ENCODE measurements around the gene NSUN4. TPM values are rescaled to one million over a fixed set of nuclear protein-coding genes. Genes with fewer than 3 reads are reported as not detected.

NSUN4 gene
- total and polyA plus RNA-seq, 9 donors = 9.0 to 15.5 (median 12.1) TPM

Other genes with a start within 250 kb of the NSUN4 start
- gene PIK3R3, start 208.2 kb upstream of the NSUN4 start, total RNA-seq = 8.1 TPM
- 10 to 100 TPM; 11.7 to 18.3 (median 13.9) TPM for gene PIK3R3, start 208.2 kb upstream of the NSUN4 start, polyA plus RNA-seq (ENCODE audit: insufficient read depth in 1 of 8, insufficient read length in 8 of 8, low replicate concordance in 1 of 8)
- gene TSPAN1, start 165.7 kb upstream of the NSUN4 start, total RNA-seq = not detected
- gene TSPAN1, start 165.7 kb upstream of the NSUN4 start, polyA plus RNA-seq (ENCODE audit: insufficient read depth in 1 of 8, insufficient read length in 8 of 8, low replicate concordance in 1 of 8) = 1 to 10 TPM in 1 of 8 donors, under 1 TPM in 6, not detected in 1; 0.31 to 1.7 (median 0.51) TPM
- not detected for gene P3R3URF, start 164.3 kb upstream of the NSUN4 start, total RNA-seq
- not detected for gene P3R3URF, start 164.3 kb upstream of the NSUN4 start, polyA plus RNA-seq (ENCODE audit: insufficient read depth in 1 of 8, insufficient read length in 8 of 8, low replicate concordance in 1 of 8)
- 65.5 TPM for gene POMGNT1, start 142.4 kb upstream of the NSUN4 start, total RNA-seq
- 10 to 100 TPM; 45.3 to 56.5 (median 49.1) TPM for gene POMGNT1, start 142.4 kb upstream of the NSUN4 start, polyA plus RNA-seq (ENCODE audit: insufficient read depth in 1 of 8, insufficient read length in 8 of 8, low replicate concordance in 1 of 8)
- gene LURAP1, start 137.5 kb upstream of the NSUN4 start, total RNA-seq = 1.4 TPM
- gene LURAP1, start 137.5 kb upstream of the NSUN4 start, polyA plus RNA-seq (ENCODE audit: insufficient read depth in 1 of 8, insufficient read length in 8 of 8, low replicate concordance in 1 of 8) = 1 to 10 TPM in 5 of 8 donors, under 1 TPM in 3; 0.58 to 1.2 (median 1.0) TPM
- 2.8 TPM for gene RAD54L, start 93.0 kb upstream of the NSUN4 start, total RNA-seq
- gene RAD54L, start 93.0 kb upstream of the NSUN4 start, polyA plus RNA-seq (ENCODE audit: insufficient read depth in 1 of 8, insufficient read length in 8 of 8, low replicate concordance in 1 of 8) = 1 to 10 TPM; 6.6 to 9.2 (median 7.8) TPM
- 49.5 TPM for gene LRRC41, start 37.2 kb upstream of the NSUN4 start, total RNA-seq
- 10 to 100 TPM; 50.7 to 65.5 (median 59.8) TPM for gene LRRC41, start 37.2 kb upstream of the NSUN4 start, polyA plus RNA-seq (ENCODE audit: insufficient read depth in 1 of 8, insufficient read length in 8 of 8, low replicate concordance in 1 of 8)
- gene UQCRH, start 37.1 kb upstream of the NSUN4 start, total RNA-seq = 415 TPM
- gene UQCRH, start 37.1 kb upstream of the NSUN4 start, polyA plus RNA-seq (ENCODE audit: insufficient read depth in 1 of 8, insufficient read length in 8 of 8, low replicate concordance in 1 of 8) = 100 to 1,000 TPM; 288 to 407 (median 337) TPM
- 12.6 TPM for gene FAAH, start 53.5 kb downstream of the NSUN4 start, total RNA-seq
- 10 to 100 TPM in 7 of 8 donors, 1 to 10 TPM in 1; 9.7 to 25.8 (median 18.0) TPM for gene FAAH, start 53.5 kb downstream of the NSUN4 start, polyA plus RNA-seq (ENCODE audit: insufficient read depth in 1 of 8, insufficient read length in 8 of 8, low replicate concordance in 1 of 8)
- gene DMBX1, start 149.0 kb downstream of the NSUN4 start, total RNA-seq = not detected
- gene DMBX1, start 149.0 kb downstream of the NSUN4 start, polyA plus RNA-seq (ENCODE audit: insufficient read depth in 1 of 8, insufficient read length in 8 of 8, low replicate concordance in 1 of 8) = under 1 TPM in 2 of 8 donors, not detected in 6; 0.06 to 0.12 TPM
- gene KNCN, start 210.8 kb downstream of the NSUN4 start, total RNA-seq = not detected
- gene KNCN, start 210.8 kb downstream of the NSUN4 start, polyA plus RNA-seq (ENCODE audit: insufficient read depth in 1 of 8, insufficient read length in 8 of 8, low replicate concordance in 1 of 8) = under 1 TPM in 2 of 8 donors, not detected in 6; 0.20 to 0.24 TPM